ENCODE data around the gene MYH6.

GRCh38 chr14:23379366-23380196, 28.5 kb downstream of the MYH6 start:
- TF ChIP-seq CTCF (IDR thresholded peaks at IDR 0.05): peak; percentile 87 to 93 (median 88)
- TF ChIP-seq EP300 (IDR thresholded peaks at IDR 0.05; ENCODE audit: low read depth): no peak
